ENCODE data around the gene KSR2. TPM values are rescaled to one million over a fixed set of nuclear protein-coding genes. Genes with fewer than 3 reads are reported as not detected.

Gene KSR2
- total and polyA plus RNA-seq, 3 donors from 2014 or later = 2.4 to 3.8 (median 2.4) TPM

GRCh38 chr12:117470804-117471203 lies 498.0 kb downstream of the KSR2 start:
- H3K27me3 ChIP-seq = no peaks in the 10 kb centered on the region
- no peaks in the 10 kb centered on the region for H3K9me3 ChIP-seq
- intact Hi-C loops (cut with DNase I; ENCODE audit: low total_unique reads) = no loop called here
- DNase-seq = no peak
- no peak overlapping the region for H3K27ac ChIP-seq
- no peak for TF ChIP-seq POLR2A (IDR thresholded peaks at IDR 0.05)
- TF ChIP-seq CTCF (IDR thresholded peaks at IDR 0.05) = peak in 1 of 3 experiments; percentile 49
- no peak overlapping the region for H3K4me3 ChIP-seq
- H3K4me1 ChIP-seq = no peaks in the 10 kb centered on the region
- WGBS, 2 donors = 55 to 62% methylated on average over 2 of the region's 2 CpGs
- H3K36me3 ChIP-seq (ENCODE audit: low read depth, missing control alignments) = no peaks in the 10 kb centered on the region

GRCh38 chr12:117469883-117470483 lies 498.8 kb downstream of the KSR2 start:
- intact Hi-C loops (cut with DNase I; ENCODE audit: low total_unique reads) = no loop called here
- TF ChIP-seq CTCF (IDR thresholded peaks at IDR 0.05) (no peak), POLR2A (IDR thresholded peaks at IDR 0.05) (no peak)
- H3K36me3 ChIP-seq (ENCODE audit: low read depth, missing control alignments) = no peaks in the 10 kb centered on the region
- no peak for DNase-seq
- H3K4me3 ChIP-seq = no peak overlapping the region
- no peaks in the 10 kb centered on the region for H3K9me3 ChIP-seq
- H3K4me1 ChIP-seq = no peaks in the 10 kb centered on the region
- no peak overlapping the region for H3K27ac ChIP-seq
- WGBS, 2 donors = 86 to 93% methylated on average over 4 of the region's 4 CpGs
- H3K27me3 ChIP-seq = no peaks in the 10 kb centered on the region

- 73 to 90% methylated on average over 3 of the region's 3 CpGs for WGBS, 2 donors
- Histone ChIP-seq H3K27me3 (no peaks in the 10 kb centered on the region), H3K4me3 (no peak overlapping the region), H3K4me1 (no peaks in the 10 kb centered on the region), H3K36me3 (ENCODE audit: low read depth, missing control alignments) (no peaks in the 10 kb centered on the region), H3K27ac (no peak overlapping the region), H3K9me3 (no peaks in the 10 kb centered on the region)
- DNase-seq = no peak
- intact Hi-C loops (cut with DNase I; ENCODE audit: low total_unique reads) = no loop called here
- no peak for TF ChIP-seq CTCF (IDR thresholded peaks at IDR 0.05)
- no peak for TF ChIP-seq POLR2A (IDR thresholded peaks at IDR 0.05)
Observed at GRCh38 chr12:117468016-117468415, 500.8 kb downstream of the KSR2 start.

GRCh38 chr12:117467588-117467987 lies 501.2 kb downstream of the KSR2 start:
- intact Hi-C loops (cut with DNase I; ENCODE audit: low total_unique reads) = no loop called here
- H3K27me3 ChIP-seq = no peaks in the 10 kb centered on the region
- no peak for DNase-seq
- H3K36me3 ChIP-seq (ENCODE audit: low read depth, missing control alignments) = no peaks in the 10 kb centered on the region
- no peak for TF ChIP-seq CTCF (IDR thresholded peaks at IDR 0.05)
- no peak for TF ChIP-seq POLR2A (IDR thresholded peaks at IDR 0.05)
- H3K4me1 ChIP-seq = no peaks in the 10 kb centered on the region
- H3K4me3 ChIP-seq = no peak overlapping the region
- no peak overlapping the region for H3K27ac ChIP-seq
- no peaks in the 10 kb centered on the region for H3K9me3 ChIP-seq

GRCh38 chr12:117466677-117467362 lies 502.0 kb downstream of the KSR2 start:
- no peak for DNase-seq
- H3K27me3 ChIP-seq = no peaks in the 10 kb centered on the region
- WGBS, 2 donors = 75 to 81% methylated on average over 12 to 20 of the region's 20 CpGs
- TF ChIP-seq POLR2A (IDR thresholded peaks at IDR 0.05) (no peak), CTCF (IDR thresholded peaks at IDR 0.05) (no peak)
- H3K9me3 ChIP-seq = no peaks in the 10 kb centered on the region
- H3K36me3 ChIP-seq (ENCODE audit: low read depth, missing control alignments) = no peaks in the 10 kb centered on the region
- H3K27ac ChIP-seq = no peak overlapping the region
- no peaks in the 10 kb centered on the region for H3K4me1 ChIP-seq
- intact Hi-C loops (cut with DNase I; ENCODE audit: low total_unique reads) = no loop called here
- no peak overlapping the region for H3K4me3 ChIP-seq

All from testis (tissue), 3 donors.